ENCODE measurements around the gene CLEC16A.
"Not testable (repeated sequence)": the region's sequence is repeated elsewhere in the genome, so short reads cannot be mapped to it uniquely, and the experiment has no call there.

Gene CLEC16A

GRCh38 chr16:10940501-10941079, 3.8 kb upstream of the CLEC16A start:
- no peak for DNase-seq

DNA sequence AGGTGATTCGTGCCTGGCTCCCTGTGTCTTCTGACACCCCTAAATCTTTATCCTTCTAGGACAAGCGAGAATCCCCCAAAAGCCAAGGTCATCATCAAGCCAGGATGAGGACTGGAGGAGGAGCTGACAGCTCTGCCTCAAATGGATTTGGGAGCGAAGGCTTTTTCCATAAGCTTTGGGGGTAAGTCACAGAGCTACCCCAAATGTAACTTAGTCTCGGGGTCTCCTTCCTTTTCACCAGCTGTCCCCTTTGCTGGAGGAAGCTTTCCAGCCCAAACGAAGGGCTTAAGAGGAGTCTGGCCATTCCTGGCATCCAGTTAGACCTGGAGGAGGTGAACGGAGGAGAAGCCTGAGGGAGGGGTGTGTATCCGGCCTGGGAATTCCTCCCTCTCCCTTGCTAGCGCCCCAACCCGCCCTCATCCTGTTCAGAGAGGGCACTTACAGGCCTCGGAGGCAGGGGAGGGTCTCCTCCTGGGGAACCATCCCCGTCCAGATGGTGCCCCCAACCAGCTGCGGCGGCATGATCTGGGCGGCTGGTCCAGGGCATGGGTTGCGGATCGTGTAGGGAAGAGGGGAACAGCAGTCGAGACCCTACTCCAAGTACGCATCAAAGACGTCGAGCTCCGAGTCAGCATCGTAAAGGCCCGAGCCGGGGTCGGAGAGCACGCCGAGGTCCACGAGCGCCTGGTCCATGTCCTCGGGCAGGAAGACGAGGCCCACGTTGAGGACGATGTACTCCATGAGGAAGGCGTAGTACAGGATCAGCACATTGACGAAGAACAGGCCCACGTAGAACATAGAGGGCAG, 3.0 kb upstream of the CLEC16A start:
- no peak for DNase-seq

GRCh38 chr16:10941935-10942351, 2.4 kb upstream of the CLEC16A start:
- DNase-seq, result not testable (repeated sequence)

DNA sequence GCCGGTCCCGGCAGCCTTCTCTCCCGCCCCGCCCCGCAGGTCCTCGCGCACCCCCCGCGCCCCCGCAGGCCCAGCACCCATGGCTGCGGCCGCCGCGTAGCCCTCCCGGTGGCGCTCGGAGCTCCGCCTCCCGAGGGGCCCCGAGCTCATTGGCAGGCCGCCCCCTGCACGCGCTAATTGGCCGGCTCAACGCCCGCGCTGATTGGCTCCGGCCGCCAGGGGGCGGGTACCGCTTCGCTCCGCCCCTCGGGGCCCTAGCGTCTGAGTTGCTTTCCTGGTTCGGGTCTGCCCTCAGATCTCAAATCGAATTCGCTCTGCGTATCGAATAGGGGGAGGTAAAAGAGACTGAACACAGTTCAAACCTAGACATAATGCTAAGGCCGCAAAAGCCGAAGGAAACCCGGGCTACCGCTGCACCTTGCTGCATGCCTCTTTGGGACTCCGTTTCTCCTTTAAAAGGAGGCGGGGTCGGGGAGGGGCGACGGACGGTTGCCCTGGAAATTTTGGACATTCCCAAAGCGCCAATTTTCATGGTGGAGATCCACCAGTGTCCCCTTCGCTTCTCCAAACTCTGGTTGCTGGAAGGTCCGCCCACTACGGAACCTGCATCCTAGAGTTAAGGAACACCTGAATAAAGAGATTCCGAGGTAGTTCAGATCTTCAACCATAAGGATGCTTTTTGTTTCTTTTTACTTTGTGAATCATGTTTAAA, 1.9 kb upstream of the CLEC16A start, which contains the start of gene DEXI:
DEXI (minus strand) TSS at position 117 of the 712 bp plus-strand sequence. CDS start 463 bp downstream, outside the sequence.
- DNase-seq, result peak; percentile 95

DNA sequence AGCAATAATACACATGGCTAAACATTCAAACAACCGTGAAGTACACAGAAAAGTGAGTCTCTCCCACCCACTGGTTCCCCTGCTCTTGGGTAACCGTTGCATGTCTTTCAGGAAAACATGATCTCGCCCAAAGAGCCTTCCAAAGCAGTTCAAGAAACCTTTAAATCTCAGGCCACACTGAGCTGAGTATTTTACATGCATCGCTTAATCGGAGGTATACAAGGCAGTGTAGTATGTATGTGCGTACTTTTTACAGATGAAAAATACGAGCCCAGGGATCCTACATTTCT, 1.4 kb upstream of the CLEC16A start:
- no peak for DNase-seq

- DNase-seq, result no peak
These were observed 862 bp downstream of the CLEC16A start for GRCh38 chr16:10945065-10945787.

DNA sequence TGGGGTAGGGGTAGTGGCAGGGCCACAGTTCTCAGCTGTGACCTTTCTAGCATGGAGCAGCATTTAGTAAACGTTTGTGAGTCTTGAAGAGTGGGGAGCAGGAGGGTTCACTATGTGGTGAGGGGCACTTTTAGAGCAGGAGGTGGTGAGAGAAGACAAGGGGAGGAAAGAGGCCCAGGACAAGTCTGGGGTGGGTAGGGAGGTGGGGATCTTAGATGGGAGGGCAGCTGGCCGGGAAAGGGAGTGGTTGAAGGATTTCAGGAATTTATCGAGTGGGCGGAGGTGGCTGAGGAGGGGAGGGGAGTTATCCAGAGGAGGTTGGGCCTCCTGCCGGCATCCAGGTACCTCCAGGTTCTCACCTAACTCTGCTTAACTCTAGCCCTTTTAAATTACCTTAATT, 1.9 kb downstream of the CLEC16A start:
- no peak for DNase-seq

GRCh38 chr16:10947211-10947787, 2.9 kb downstream of the CLEC16A start:
- no peak for DNase-seq

- DNase-seq, result no peak
These were observed 5.1 kb downstream of the CLEC16A start for GRCh38 chr16:10949424-10949970.

DNA sequence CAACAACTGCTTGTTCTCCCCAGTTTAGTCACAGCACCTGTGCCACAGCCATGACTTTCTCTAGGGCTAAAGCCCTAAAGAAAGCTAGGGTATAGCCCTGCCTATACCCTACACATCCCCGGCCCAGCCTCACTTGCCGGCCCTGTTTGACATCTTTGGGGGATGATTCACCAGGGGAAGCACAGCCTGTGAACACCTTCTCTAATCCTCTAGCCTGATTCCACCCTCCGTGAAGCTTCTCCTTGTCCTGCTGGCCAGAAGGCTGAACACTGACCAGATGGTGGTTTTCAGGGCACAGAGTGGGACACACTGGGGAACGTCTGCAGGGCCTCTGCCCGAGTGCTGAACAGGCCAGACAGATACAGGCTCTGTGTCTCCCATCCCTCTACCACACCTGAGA, 6.0 kb downstream of the CLEC16A start:
- no peak for DNase-seq

GRCh38 chr16:10951026-10951425, 6.7 kb downstream of the CLEC16A start:
- DNase-seq, result no peak

- no peak for DNase-seq
These were observed 10.5 kb downstream of the CLEC16A start for GRCh38 chr16:10954903-10955302.

GRCh38 chr16:10957771-10958482, 13.6 kb downstream of the CLEC16A start:
- no peak for DNase-seq

GRCh38 chr16:10959161-10959560, 14.8 kb downstream of the CLEC16A start:
- no peak for DNase-seq

DNA sequence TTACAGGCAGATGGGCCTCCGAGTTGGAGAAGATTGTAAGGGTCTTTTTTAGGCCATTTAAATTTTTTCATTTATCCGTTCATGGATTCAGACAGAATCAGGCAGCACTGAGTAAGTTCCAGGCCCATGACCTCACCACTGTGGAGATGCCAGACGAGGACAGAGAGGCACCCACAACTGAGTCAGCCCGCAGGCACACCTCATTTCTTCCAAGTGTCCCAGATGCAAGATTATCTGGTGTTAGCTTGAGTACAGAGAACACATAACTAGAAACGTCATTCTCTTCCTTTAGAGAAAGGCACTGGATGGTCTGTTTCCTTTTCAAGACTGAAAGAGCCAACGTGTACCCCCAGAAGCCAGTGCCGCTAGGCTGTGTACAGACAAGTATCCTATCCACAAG, 16.9 kb downstream of the CLEC16A start:
- no peak for DNase-seq

DNA sequence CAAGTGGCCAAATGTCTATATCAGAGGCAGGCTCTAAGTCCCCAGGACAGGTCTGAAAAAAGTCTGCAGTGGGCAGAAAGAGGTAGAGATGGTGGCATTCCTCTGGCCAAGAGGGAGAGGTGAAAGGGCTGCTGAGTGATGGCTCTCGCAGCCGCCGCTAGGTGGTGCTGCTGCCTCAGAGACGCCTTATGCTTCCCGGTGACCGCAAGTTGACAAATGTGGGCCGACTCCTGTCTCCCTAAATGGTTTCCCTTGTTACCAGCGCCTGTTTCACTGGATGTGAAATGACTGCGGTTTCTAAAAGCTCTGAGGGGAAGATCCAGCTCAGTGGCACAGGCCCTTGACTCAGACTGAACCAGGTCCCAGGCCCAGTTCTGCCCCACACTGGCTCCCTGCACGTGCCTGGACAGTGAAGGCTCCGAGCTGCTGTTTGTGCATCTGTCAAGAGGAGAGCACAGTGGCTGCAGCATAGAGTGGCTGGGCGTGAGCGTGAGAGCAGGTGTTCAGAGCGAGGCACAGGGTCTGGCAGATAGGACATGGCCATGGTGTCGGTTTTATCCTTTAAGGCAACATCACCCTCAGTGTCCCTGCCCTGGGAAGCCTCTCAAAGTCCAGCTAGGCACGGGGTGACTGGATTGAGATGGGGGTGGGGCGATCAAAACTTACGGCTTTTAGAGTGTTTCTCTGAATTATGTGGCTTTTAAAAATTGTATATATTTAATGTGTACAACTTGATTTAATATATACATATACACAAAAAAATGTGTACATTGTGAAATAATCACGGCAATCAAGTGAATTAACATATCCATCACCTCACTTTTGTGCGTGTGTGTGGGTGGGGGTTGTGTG, 19.9 kb downstream of the CLEC16A start:
- peak; percentile 86 for DNase-seq

DNA sequence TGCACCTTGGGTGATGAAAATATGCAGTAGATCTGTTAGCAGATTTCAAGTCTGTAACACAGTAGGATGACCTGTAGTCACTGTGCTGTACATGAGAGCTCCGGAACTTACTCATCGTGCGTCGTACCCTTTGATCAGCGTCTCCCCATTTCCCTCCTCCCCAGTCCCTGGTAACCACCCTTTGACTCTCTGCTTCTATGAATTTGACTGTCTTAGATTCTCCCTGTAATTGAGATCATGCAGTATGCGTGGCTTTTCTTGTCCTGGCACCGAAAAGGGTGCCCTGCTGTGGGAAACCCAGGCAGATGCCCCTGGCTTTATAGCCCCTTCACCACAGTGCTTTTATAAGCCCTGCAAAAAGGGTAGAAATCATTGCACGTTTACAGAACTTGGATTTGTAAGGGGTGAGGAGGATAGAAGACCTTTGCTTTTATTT, 20.5 kb downstream of the CLEC16A start:
- DNase-seq, result no peak

- no peak for DNase-seq
These were observed 21.2 kb downstream of the CLEC16A start for GRCh38 chr16:10965440-10966061.

DNA sequence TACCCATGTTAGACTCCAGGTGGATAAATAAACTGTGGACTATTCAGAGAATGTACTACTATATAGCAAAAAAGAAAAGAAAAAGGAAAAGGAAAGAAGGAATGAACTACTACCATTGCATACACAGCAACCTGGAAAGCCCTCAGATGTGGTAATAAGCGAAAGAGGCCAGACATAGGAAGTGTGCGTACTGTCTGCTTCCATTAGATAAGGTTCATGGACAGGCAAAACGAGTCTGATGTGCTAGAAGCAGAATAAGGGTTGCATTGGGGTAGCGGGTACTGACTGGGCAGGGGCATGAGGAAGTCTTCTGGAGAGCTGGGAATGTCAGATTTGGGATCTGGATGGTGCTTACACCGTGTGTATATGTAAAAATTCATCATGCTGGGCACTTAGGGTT, 21.8 kb downstream of the CLEC16A start:
- DNase-seq, result no peak

DNA sequence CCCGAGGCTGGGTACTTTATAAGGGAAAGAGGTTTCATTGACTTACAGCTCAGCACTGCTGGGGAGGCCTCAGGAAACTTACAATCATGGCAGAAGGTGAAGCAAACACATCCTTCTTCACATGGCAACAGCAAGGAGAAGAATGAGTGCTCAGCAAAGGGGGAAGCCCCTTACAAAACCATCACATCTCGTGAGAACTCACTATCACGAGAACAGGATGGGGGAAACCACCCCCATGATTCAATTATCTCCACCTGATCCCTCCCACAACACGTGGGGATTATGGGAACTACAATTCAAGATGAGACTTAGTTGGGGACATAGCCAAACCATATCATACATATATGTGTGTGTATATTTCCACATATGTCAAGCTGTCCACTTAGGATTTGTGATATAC, 22.2 kb downstream of the CLEC16A start:
- DNase-seq, result not testable (repeated sequence)

Measured in right hindlimb (tissue), 1 donor.